Measurements from ENCODE around the gene HDDC2. TPM values are rescaled to one million over a fixed set of nuclear protein-coding genes. Genes with fewer than 3 reads are reported as not detected.

HDDC2 gene
- total RNA-seq, 2 donors from 2014 or later, result 76.4 to 108 TPM

DNA sequence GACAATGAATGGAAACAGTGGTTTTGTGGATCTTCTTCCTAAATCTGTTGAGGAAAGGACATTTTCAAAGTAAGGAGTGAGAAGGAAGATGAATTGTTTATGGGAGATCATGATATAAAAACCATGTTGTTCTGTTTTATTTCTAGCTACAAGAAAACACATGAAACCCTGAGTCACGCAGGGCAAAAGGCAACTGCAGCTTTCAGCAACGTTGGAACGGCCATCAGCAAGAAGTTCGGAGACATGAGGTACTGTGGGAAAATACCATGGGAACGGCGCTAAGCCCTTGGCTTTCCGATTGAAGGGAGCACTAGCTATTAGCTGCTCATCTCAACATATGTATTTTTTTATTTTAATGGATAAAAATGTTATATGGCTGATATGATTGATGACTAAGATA lies 53.6 kb downstream of the HDDC2 start:
- Mint-ChIP-seq H3K36me3 (ENCODE audit: low read depth) (no peaks in the 10 kb centered on the region), H3K27me3 (ENCODE audit: insufficient read depth) (no peaks in the 10 kb centered on the region), H3K9me3 (peaks cover 4% of the 10 kb centered on the region), H3K27ac (no peak overlapping the region), H3K4me1 (peaks cover 37% of the 10 kb centered on the region), H3K4me3 (no peak overlapping the region)
- H3K27ac ChIP-seq (ENCODE audit: low read depth, low read length), result no peak overlapping the region
- WGBS, 2 experiments (ENCODE audit: insufficient coverage in 1 of 2, insufficient read length in 1 of 2), result 91 to 96% methylated on average over 6 to 7 of the region's 7 CpGs
- H3K9ac ChIP-seq (ENCODE audit: extremely low read depth, low read length, poor library complexity, severe bottlenecking), result no peak overlapping the region
- H3K4me1 ChIP-seq (ENCODE audit: control insufficient read depth, insufficient read depth, low read length), result peaks cover 6% of the 10 kb centered on the region
- no peaks in the 10 kb centered on the region for H3K36me3 ChIP-seq (ENCODE audit: control insufficient read depth, insufficient read depth, low read length)
- no peak for DNase-seq
- no peak for TF ChIP-seq CTCF (conservative IDR thresholded peaks at IDR 0.05)
- no peak overlapping the region for H3K4me3 ChIP-seq (ENCODE audit: low read length)
- H3K27me3 ChIP-seq (ENCODE audit: control insufficient read depth, insufficient read depth, low read length, poor library complexity, severe bottlenecking), result no peaks in the 10 kb centered on the region
- H3K9me3 ChIP-seq (ENCODE audit: control insufficient read depth, low read length), result peaks cover 3% of the 10 kb centered on the region

DNA sequence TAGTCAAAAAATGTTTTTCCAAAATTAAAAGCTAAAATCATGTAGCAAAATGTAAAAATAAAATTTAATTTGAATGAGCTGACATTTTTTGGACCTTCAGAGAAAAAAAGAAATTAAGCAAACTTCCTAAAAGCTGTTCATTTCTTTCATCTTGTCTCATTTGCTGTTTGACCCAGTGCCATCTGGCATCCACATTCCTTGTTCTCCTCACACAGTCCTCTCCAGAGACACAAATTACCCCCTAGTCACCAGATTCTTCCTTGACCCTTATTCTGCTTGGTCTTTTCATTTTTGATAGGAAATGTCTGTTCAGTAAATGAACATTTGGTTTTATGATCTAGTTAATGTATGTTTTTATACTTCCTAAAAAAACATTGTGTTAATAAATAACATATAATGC lies 55.2 kb downstream of the HDDC2 start:
- no peaks in the 10 kb centered on the region for H3K27me3 Mint-ChIP-seq (ENCODE audit: insufficient read depth)
- peaks cover 19% of the 10 kb centered on the region for H3K9me3 Mint-ChIP-seq
- no peak for TF ChIP-seq CTCF (conservative IDR thresholded peaks at IDR 0.05)
- peaks cover 8% of the 10 kb centered on the region for H3K36me3 Mint-ChIP-seq (ENCODE audit: low read depth)
- H3K27ac Mint-ChIP-seq, result no peak overlapping the region
- no peak overlapping the region for H3K4me3 Mint-ChIP-seq
- DNase-seq, result no peak
- H3K27me3 ChIP-seq (ENCODE audit: control insufficient read depth, insufficient read depth, low read length, poor library complexity, severe bottlenecking), result no peaks in the 10 kb centered on the region
- no peak overlapping the region for H3K27ac ChIP-seq (ENCODE audit: low read depth, low read length)
- H3K4me1 Mint-ChIP-seq, result peaks cover 33% of the 10 kb centered on the region
- H3K36me3 ChIP-seq (ENCODE audit: control insufficient read depth, insufficient read depth, low read length), result no peaks in the 10 kb centered on the region
- no peak overlapping the region for H3K4me3 ChIP-seq (ENCODE audit: low read length)
- H3K9me3 ChIP-seq (ENCODE audit: control insufficient read depth, low read length), result peaks cover 14% of the 10 kb centered on the region
- no peak overlapping the region for H3K9ac ChIP-seq (ENCODE audit: extremely low read depth, low read length, poor library complexity, severe bottlenecking)
- H3K4me1 ChIP-seq (ENCODE audit: control insufficient read depth, insufficient read depth, low read length), result peaks cover 6% of the 10 kb centered on the region

DNA sequence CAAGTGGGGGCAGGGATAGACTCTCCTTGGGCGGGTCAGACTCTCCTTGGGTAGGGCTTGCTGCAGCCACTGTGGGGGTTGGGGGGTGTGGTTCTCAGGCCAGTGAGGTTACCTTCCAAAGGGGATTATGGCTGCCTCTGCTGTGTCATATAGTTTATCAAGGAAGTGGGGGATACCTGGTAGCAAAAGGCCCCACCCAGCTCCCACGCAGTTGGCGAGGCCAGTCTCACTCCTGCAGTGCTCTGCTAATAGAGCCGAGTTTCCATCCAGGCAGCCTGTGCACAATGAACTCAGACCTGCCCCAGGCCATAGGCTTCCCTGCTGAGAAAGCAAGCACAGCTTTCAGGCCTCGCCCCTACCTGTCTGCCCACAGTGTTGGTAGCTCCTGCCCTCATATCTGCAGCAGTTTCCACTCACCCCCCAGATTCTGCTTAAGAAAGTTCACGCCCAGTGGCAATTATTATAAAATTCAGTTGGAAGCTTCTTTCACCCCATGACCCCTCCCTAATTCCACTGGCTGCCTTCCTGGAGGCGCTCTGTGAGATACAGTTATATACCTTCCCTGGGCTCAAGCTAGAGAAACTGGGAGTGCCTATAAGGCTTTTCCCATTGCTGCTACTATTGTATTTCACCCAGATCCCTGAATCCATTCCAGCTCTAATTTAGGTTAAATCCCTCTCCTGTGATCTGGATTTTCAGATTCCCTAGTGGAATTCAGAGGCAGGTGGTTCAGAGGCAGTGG lies 56.1 kb downstream of the HDDC2 start:
- DNase-seq, result peak; percentile 66
- no peak overlapping the region for H3K9ac ChIP-seq (ENCODE audit: extremely low read depth, low read length, poor library complexity, severe bottlenecking)

More for the DNA sequence above, 56.1 kb downstream of the HDDC2 start:
- Mint-ChIP-seq H3K4me1 (peaks cover 33% of the 10 kb centered on the region), H3K36me3 (ENCODE audit: low read depth) (peaks cover 12% of the 10 kb centered on the region), H3K9me3 (peaks cover 28% of the 10 kb centered on the region), H3K27ac (no peak overlapping the region), H3K27me3 (ENCODE audit: insufficient read depth) (no peaks in the 10 kb centered on the region), H3K4me3 (no peak overlapping the region)
- TF ChIP-seq CTCF (conservative IDR thresholded peaks at IDR 0.05), result no peak
- H3K36me3 ChIP-seq (ENCODE audit: control insufficient read depth, insufficient read depth, low read length), result no peaks in the 10 kb centered on the region
- 83 to 100% methylated on average over 2 to 7 of the region's 7 CpGs for WGBS, 2 experiments (ENCODE audit: insufficient coverage in 1 of 2, insufficient read length in 1 of 2)
- peaks cover 17% of the 10 kb centered on the region for H3K9me3 ChIP-seq (ENCODE audit: control insufficient read depth, low read length)
- no peak overlapping the region for H3K27ac ChIP-seq (ENCODE audit: low read depth, low read length)
- peaks cover 6% of the 10 kb centered on the region for H3K4me1 ChIP-seq (ENCODE audit: control insufficient read depth, insufficient read depth, low read length)
- no peaks in the 10 kb centered on the region for H3K27me3 ChIP-seq (ENCODE audit: control insufficient read depth, insufficient read depth, low read length, poor library complexity, severe bottlenecking)
- no peak overlapping the region for H3K4me3 ChIP-seq (ENCODE audit: low read length)
